GM18861 (cell line): ENCODE data around the gene IGF2BP3.

Experiments used
- ATAC-seq: cut with Tn5 transposase; IDR thresholded peaks from one replicate; pipeline ENCODE4 v1.9.1; 2021; ENCODE audit not compliant: unreplicated experiment

Gene IGF2BP3

GRCh38 chr7:23380556-23380955, 89.7 kb downstream of the IGF2BP3 start:
- ATAC-seq, result no peak

GRCh38 chr7:23378996-23379395, 91.3 kb downstream of the IGF2BP3 start:
- ATAC-seq, result no peak

- ATAC-seq, result no peak
Observed at GRCh38 chr7:23377134-23377533, 93.2 kb downstream of the IGF2BP3 start.

- ATAC-seq, result peak; percentile 50
Observed at GRCh38 chr7:23373151-23374004, 96.9 kb downstream of the IGF2BP3 start.

GRCh38 chr7:23372611-23373010, 97.7 kb downstream of the IGF2BP3 start:
- no peak for ATAC-seq

- ATAC-seq, result no peak
Observed at GRCh38 chr7:23371654-23372053, 98.6 kb downstream of the IGF2BP3 start.

GRCh38 chr7:23369695-23370404, 100.4 kb downstream of the IGF2BP3 start:
- no peak for ATAC-seq

- ATAC-seq, result no peak
Observed at GRCh38 chr7:23369100-23369499, 101.2 kb downstream of the IGF2BP3 start.

- no peak for ATAC-seq
Observed at GRCh38 chr7:23358152-23358674, 112.1 kb downstream of the IGF2BP3 start.

- peak; percentile 57 for ATAC-seq
Observed at GRCh38 chr7:23357190-23358093, 112.8 kb downstream of the IGF2BP3 start.

- ATAC-seq, result no peak
Observed at GRCh38 chr7:23356726-23357125, 113.6 kb downstream of the IGF2BP3 start.

GRCh38 chr7:23356168-23356567, 114.1 kb downstream of the IGF2BP3 start:
- ATAC-seq, result no peak

- peak; percentile 53 for ATAC-seq
Observed at GRCh38 chr7:23353172-23353571, 117.1 kb downstream of the IGF2BP3 start.

GRCh38 chr7:23350466-23350865, 119.8 kb downstream of the IGF2BP3 start:
- ATAC-seq, result no peak

GRCh38 chr7:23349484-23350157, 120.7 kb downstream of the IGF2BP3 start:
- no peak for ATAC-seq

GRCh38 chr7:23347682-23348180, 122.6 kb downstream of the IGF2BP3 start:
- ATAC-seq, result peak; percentile 44

GRCh38 chr7:23347033-23347681, 123.1 kb downstream of the IGF2BP3 start:
- ATAC-seq, result no peak

- peak; percentile 43 for ATAC-seq
Observed at GRCh38 chr7:23346316-23346715, 124.0 kb downstream of the IGF2BP3 start.

GRCh38 chr7:23345601-23346000, 124.7 kb downstream of the IGF2BP3 start:
- no peak for ATAC-seq
